K562 (cell line): ENCODE data around the gene SRC. TPM values are rescaled to one million over a fixed set of nuclear protein-coding genes. Genes with fewer than 3 reads are reported as not detected.

Experiments used
- ATAC-seq: fragments of 200-7000 bp; cut with Tn5 transposase; 3 replicates; pipeline ENCODE4 v1.9.1; 2020; ENCODE audit warnings: moderate library complexity
- BruUV-seq: library from RNA; stranded (reverse); fragments of 400-500 nt; replicated peaks from 2 replicates; lab custom pipeline; 2021; lab: Mats Ljungman, UMichigan
- CTCF ChIA-PET: fragments of 300-600 bp; formaldehyde crosslinking; extraction: SDS; loops from one replicate; lab custom pipeline; 2021; ENCODE audit warnings: low intra/inter-chr PET ratio; lab: Yijun Ruan, JAX
- POLR2A ChIA-PET: fragments of 300-600, 350-650 bp; sonication (Branson Sonifier 250); formaldehyde crosslinking; extraction: SDS; loops from one replicate; lab custom pipeline; 2021; ENCODE audit warnings: antibody characterized with exemption, inconsistent platforms; lab: Yijun Ruan, JAX
- DNase-seq, 4 experiments: peaks; one replicate each; pipeline versions ENCODE4 v3.0.0 to v3.0.0-alpha.2; 2011 to 2018; ENCODE audit warnings: low spot score in 3 of 4, mixed read lengths in 3 of 4; ENCODE audit errors: extremely low read depth in 1 of 4
- FAIRE-seq: peaks from 2 replicates; lab custom pipeline; 2011; peaks lifted over from hg19 to GRCh38; lab: Jason Lieb, UNC
- H2AFZ ChIP-seq: 2 replicates; pipeline ENCODE4 v1.6.0; 2011; ENCODE audit warnings: low read depth, low read length, control low read depth, inconsistent platforms
- H3K27ac ChIP-seq: fragments of 200-600 bp; 3 replicates; pipeline ENCODE4 v1.8.0; 2011; ENCODE audit warnings: low read depth, mild to moderate bottlenecking, control low read depth, inconsistent platforms, low read length, moderate library complexity, mixed read lengths; ENCODE audit errors: extremely low read depth
- H3K27me3 ChIP-seq, 2 experiments: fragments of 300-600 bp in 1 of 2; 2 replicates in 1 of 2; 3 replicates in 1 of 2; pipeline versions ENCODE4 v1.6.0 to v1.8.0; 2011; ENCODE audit warnings: inconsistent platforms in 2 of 2, low read length in 2 of 2, mild to moderate bottlenecking in 1 of 2, mixed read lengths in 1 of 2, moderate library complexity in 1 of 2; ENCODE audit not compliant: control insufficient read depth in 2 of 2, insufficient read depth in 2 of 2
- H3K36me3 ChIP-seq: fragments of 300-600 bp; 3 replicates; pipeline ENCODE4 v1.8.0; 2011; ENCODE audit warnings: mild to moderate bottlenecking, low read length, inconsistent platforms; ENCODE audit not compliant: control insufficient read depth, insufficient read depth
- H3K4me1 ChIP-seq, 2 experiments: fragments of 200-600 bp in 1 of 2; replicated peaks in 1 of 2; 2 replicates in 1 of 2; 3 replicates in 1 of 2; pipeline versions ENCODE4 v1.5.1 to v1.8.0; 2011; ENCODE audit warnings: inconsistent platforms in 2 of 2, low read length in 2 of 2, mild to moderate bottlenecking in 1 of 2, mixed read lengths in 1 of 2, moderate library complexity in 1 of 2; ENCODE audit not compliant: control insufficient read depth in 2 of 2, insufficient read depth in 2 of 2
- H3K4me2 ChIP-seq: 2 replicates; pipeline ENCODE4 v1.6.1; 2011; ENCODE audit warnings: low read length, control low read depth, inconsistent platforms, mixed read lengths; ENCODE audit not compliant: insufficient read depth
- H3K4me3 ChIP-seq: fragments of 200-600 bp; sonication (generic), shearing (Covaris generic); 2 replicates; pipeline ENCODE4 v1.5.1; 2016; ENCODE audit warnings: control low read depth, inconsistent platforms
- H3K79me2 ChIP-seq: fragments of 200-600 bp; 3 replicates; pipeline ENCODE4 v1.8.0; 2011; ENCODE audit warnings: low read length, inconsistent platforms; ENCODE audit not compliant: control insufficient read depth, insufficient read depth
- H3K9ac ChIP-seq, 2 experiments: 2 replicates each; pipeline versions ENCODE4 v1.6.0 to v1.6.1; 2011; ENCODE audit warnings: low read depth in 2 of 2, low read length in 2 of 2, control low read depth in 1 of 2, inconsistent platforms in 1 of 2, mild to moderate bottlenecking in 1 of 2, mixed read lengths in 1 of 2; ENCODE audit not compliant: insufficient read depth in 1 of 2
- H3K9me1 ChIP-seq: one replicate; pipeline ENCODE4 v1.6.0; 2011; ENCODE audit warnings: inconsistent platforms, mild to moderate bottlenecking, low read length, moderate library complexity; ENCODE audit not compliant: control insufficient read depth, insufficient read depth
- H3K9me3 ChIP-seq: replicated peaks from 2 replicates; pipeline ENCODE4 v1.5.1; 2011; ENCODE audit warnings: low read depth, low read length, inconsistent platforms; ENCODE audit not compliant: control insufficient read depth, insufficient read depth
- H4K20me1 ChIP-seq: replicated peaks from 2 replicates; pipeline ENCODE4 v1.6.1; 2011; ENCODE audit warnings: low read length, inconsistent platforms, mixed read lengths; ENCODE audit not compliant: control insufficient read depth, insufficient read depth
- BRD9 ChIP-seq: fragments of 450-650 bp; IDR thresholded peaks from 2 replicates; pipeline ENCODE4 v1.6.1; 2018; ENCODE audit warnings: low read depth; ENCODE audit not compliant: partially characterized antibody
- KDM1A ChIP-seq, 2 experiments: fragments of 450-650 bp; IDR thresholded peaks; 2 replicates each; pipeline ENCODE4 v1.6.1; 2016; ENCODE audit warnings: mild to moderate bottlenecking in 2 of 2
- RHOXF2B ChIP-seq: fragments of 250-450 bp; sonication (Bioruptor Pico); conservative IDR thresholded peaks from 2 replicates; pipeline ENCODE4 v1.5.1; 2021
- WGBS: fragments of 100-300 bp; shearing (Covaris generic); methylation state at CpG from one replicate; pipeline ENCODE4 v1.1.6; 2016; ENCODE audit warnings: low coverage, mixed read lengths; ENCODE audit not compliant: insufficient coverage; ENCODE audit errors: missing lambda C conversion rate; 5-methylcytosine and 5-hydroxymethylcytosine counted together
- in situ Hi-C: fragments of 300-500 bp; cut with MboI; formaldehyde crosslinking; loops from 4 replicates; pipeline ENCODE4 v1.15.0; 2018; ENCODE audit warnings: inconsistent platforms, mixed read lengths
- intact Hi-C: fragments of 100-400 bp; cut with micrococcal nuclease; formaldehyde crosslinking; loops from 2 replicates; pipeline ENCODE4 v1.14.2; 2022
- polyA plus RNA-seq, 8 experiments: library from polyadenylated mRNA; depleted of rRNA in 4 of 8; stranded (reverse) in 5 of 8; unstranded in 3 of 8; fragments of >200 nt; fragmentation: Nextera tagmentation in 2 of 8; fragmentation: Illumina TruSeq in 1 of 8; extraction: Ambion mirVana in 2 of 8; extraction: Trizol in 1 of 8; gene quantifications; 2 replicates each; pipeline versions ENCODE4 v1.2.1 to v1.2.3, GENCODE V29; 2011 to 2014; ENCODE audit warnings: inconsistent platforms in 1 of 8, missing spikeins in 1 of 8
- total RNA-seq, 7 experiments: library from RNA; depleted of rRNA in 6 of 7; stranded (reverse); fragments of >200 nt in 6 of 7; fragmentation: Illumina TruSeq in 2 of 7; extraction: Trizol in 2 of 7; gene quantifications; 2 replicates each; pipeline versions ENCODE4 v1.2.1 to v1.2.3, GENCODE V29; 2011 to 2021; ENCODE audit warnings: low replicate concordance in 1 of 7
- TF ChIP-seq, protein P1 (sequence below): sonication (generic); formaldehyde crosslinking; IDR thresholded peaks from 2 replicates; pipeline ENCODE4 v1.9.0; 2022; ENCODE audit warnings: mild to moderate bottlenecking, missing genetic modification reagents
- TF ChIP-seq, protein P2 (sequence below), 2 experiments: IDR thresholded peaks in 1 of 2; conservative IDR thresholded peaks in 1 of 2; 2 replicates each; pipeline ENCODE4 v1.6.1; 2016; ENCODE audit warnings: low read depth in 2 of 2, mild to moderate bottlenecking in 1 of 2, missing compliant biosample characterization in 1 of 2, missing genetic modification characterization in 1 of 2, moderate library complexity in 1 of 2

The SRC gene
- total and polyA plus RNA-seq, 9 of the 15 experiments (the other 6 are each of a cell fraction or from before 2014, with no cell fraction given), result 0.06 to 8.5 (median 3.1) TPM

DNA sequence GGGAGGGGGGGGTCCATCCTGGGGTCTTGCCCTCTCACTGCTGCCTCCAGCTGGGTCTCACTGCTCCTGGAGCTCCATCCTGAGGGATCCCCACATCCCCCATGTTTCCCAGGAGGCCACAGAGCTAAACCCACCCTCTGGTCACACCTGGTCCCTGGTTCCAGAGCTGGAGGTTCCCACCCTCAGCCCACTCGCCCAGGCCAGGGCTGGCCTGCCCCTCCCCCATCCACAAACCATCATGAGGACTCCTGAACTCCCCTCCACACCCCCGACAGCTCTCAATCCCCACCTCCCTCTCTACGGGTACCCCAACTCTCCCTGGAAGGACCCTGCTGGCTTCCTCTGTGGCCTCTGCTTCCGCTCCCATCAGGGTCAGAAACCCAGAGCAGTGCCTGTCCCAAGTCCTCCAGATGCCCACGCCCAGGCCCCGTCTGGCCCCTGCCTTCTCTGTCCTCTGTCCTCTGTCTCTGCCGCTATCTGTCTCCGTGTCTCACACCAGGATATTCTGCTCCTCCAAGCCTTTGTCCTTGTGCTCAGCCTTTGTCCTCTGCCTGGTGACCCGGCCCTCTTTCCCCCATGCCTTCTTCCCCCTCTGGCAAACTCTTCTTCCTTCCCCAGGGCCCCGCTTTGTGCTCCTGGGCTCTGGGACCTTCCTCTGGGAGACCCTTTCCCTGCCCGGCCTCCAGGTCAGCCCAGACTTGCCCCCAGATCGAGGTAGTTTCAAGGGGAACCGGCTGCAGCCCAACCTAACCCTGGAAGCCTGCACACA lies 74.0 kb downstream of the SRC start:
- BruUV-seq, result no TSS peak
- H3K4me1 ChIP-seq, result peaks cover 0 to 4% of the 10 kb centered on the region in 2 experiments; a peak in 2 of 5 replicates
- no peaks in the 10 kb centered on the region for H3K9me1 ChIP-seq
- in situ Hi-C loops, result no loop called here
- ChIA-PET CTCF (no interaction called here), POLR2A (no interaction called here)
- no peak overlapping the region for H2AFZ ChIP-seq
- intact Hi-C loops, result no loop called here
- H3K9me3 ChIP-seq, result peaks cover 5% of the 10 kb centered on the region; the same call in 1 of the 2 replicates
- H4K20me1 ChIP-seq, result peaks cover 21% of the 10 kb centered on the region; the same call in 1 of the 2 replicates
- DNase-seq, result no peak
- peaks cover 70 to 97% of the 10 kb centered on the region in 2 experiments for H3K27me3 ChIP-seq
- H3K36me3 ChIP-seq, result no peaks in the 10 kb centered on the region
- TF ChIP-seq BRD9 (no peak), RHOXF2B (CRISPR knock-in tag) (no peak)
- no peak overlapping the region for H3K4me2 ChIP-seq
- H3K79me2 ChIP-seq, result no peaks in the 10 kb centered on the region
- WGBS, result 1% methylated on average over 10 of the region's 13 CpGs
- H3K27ac ChIP-seq, result no peak overlapping the region
- H3K9ac ChIP-seq, result 0 out of 4 replicates have a peak overlapping the region, but pooled peaks of 1 of the 2 experiments have one; percentile 40
- no peak for ATAC-seq
- H3K4me3 ChIP-seq, result no peak overlapping the region
- FAIRE-seq, result no peak

DNA sequence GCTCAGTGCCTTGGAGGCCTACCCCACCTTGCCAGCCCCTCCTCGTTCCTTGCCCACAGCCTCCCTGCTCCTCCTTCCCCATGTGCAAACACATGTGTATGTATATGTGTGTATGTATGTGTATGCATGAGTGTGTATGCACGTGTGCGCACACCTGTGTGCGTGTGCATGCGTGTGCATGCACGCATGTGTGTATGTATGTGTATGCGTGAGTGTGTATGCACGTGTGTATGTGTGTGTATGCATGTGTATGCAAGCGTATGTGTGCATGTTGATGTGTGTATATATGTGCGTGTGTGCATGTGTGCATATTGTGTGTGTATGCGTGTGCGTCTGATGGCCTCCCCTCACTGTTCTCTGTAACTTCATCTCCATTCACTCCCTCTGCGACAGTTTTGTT lies 74.7 kb downstream of the SRC start:
- Histone ChIP-seq H3K4me2 (no peak overlapping the region), H3K27ac (no peak overlapping the region), H3K36me3 (no peaks in the 10 kb centered on the region), H3K4me1 (peaks cover 0 to 4% of the 10 kb centered on the region in 2 experiments; a peak in 2 of 5 replicates), H3K9me3 (peaks cover 5% of the 10 kb centered on the region; the same call in 1 of the 2 replicates), H3K9ac (0 out of 4 replicates have a peak overlapping the region, but pooled peaks of 1 of the 2 experiments have one; percentile 40), H3K27me3 (peaks cover 71 to 97% of the 10 kb centered on the region in 2 experiments), H4K20me1 (peaks cover 20% of the 10 kb centered on the region; the same call in 1 of the 2 replicates), H3K79me2 (no peaks in the 10 kb centered on the region), H3K9me1 (no peaks in the 10 kb centered on the region), H3K4me3 (no peak overlapping the region), H2AFZ (no peak overlapping the region)
- WGBS, result 18% methylated on average over 13 of the region's 13 CpGs
- in situ Hi-C loops (no loop called here), intact Hi-C loops (no loop called here)
- ChIA-PET CTCF (no interaction called here), POLR2A (no interaction called here)
- DNase-seq, result no peak
- no TSS peak for BruUV-seq
- no peak for ATAC-seq
- no peak for FAIRE-seq
- TF ChIP-seq KDM1A (IDR thresholded peaks at IDR 0.05), result peak in 1 of 2 experiments; percentile 35; a peak in 1 of 4 replicates
- TF ChIP-seq, protein P1, sequence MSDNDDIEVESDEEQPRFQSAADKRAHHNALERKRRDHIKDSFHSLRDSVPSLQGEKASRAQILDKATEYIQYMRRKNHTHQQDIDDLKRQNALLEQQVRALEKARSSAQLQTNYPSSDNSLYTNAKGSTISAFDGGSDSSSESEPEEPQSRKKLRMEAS (CRISPR knock-in tag), result peak; percentile 44; the same call in 1 of the 2 replicates
- TF ChIP-seq, protein P2, sequence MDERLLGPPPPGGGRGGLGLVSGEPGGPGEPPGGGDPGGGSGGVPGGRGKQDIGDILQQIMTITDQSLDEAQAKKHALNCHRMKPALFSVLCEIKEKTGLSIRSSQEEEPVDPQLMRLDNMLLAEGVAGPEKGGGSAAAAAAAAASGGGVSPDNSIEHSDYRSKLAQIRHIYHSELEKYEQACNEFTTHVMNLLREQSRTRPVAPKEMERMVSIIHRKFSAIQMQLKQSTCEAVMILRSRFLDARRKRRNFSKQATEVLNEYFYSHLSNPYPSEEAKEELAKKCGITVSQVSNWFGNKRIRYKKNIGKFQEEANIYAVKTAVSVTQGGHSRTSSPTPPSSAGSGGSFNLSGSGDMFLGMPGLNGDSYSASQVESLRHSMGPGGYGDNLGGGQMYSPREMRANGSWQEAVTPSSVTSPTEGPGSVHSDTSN (CRISPR knock-in tag; IDR thresholded peaks at IDR 0.05; ENCODE audit: low read depth), result no peak
- TF ChIP-seq, protein P2 (tag; conservative IDR thresholded peaks at IDR 0.05; ENCODE audit: low read depth), result no peak
